ENCODE measurements around the gene KRT82.

Gene KRT82

GRCh38 chr12:52382854-52383253 lies 23.3 kb downstream of the KRT82 start:
- no peak for TF ChIP-seq CTCF (IDR thresholded peaks at IDR 0.05; ENCODE audit: extremely low read depth, missing control alignments)
- no peak for DNase-seq (ENCODE audit: low spot score)

GRCh38 chr12:52381206-52381605 lies 24.9 kb downstream of the KRT82 start:
- no peak for DNase-seq (ENCODE audit: low spot score)
- no peak for TF ChIP-seq CTCF (IDR thresholded peaks at IDR 0.05; ENCODE audit: extremely low read depth, missing control alignments)

GRCh38 chr12:52380271-52380694 lies 25.9 kb downstream of the KRT82 start:
- DNase-seq (ENCODE audit: low spot score) = no peak
- TF ChIP-seq CTCF (IDR thresholded peaks at IDR 0.05; ENCODE audit: extremely low read depth, missing control alignments) = peak; percentile 16

GRCh38 chr12:52379536-52379935 lies 26.6 kb downstream of the KRT82 start:
- TF ChIP-seq CTCF (IDR thresholded peaks at IDR 0.05; ENCODE audit: extremely low read depth, missing control alignments) = no peak
- DNase-seq (ENCODE audit: low spot score) = no peak

GRCh38 chr12:52378091-52378490 lies 28.0 kb downstream of the KRT82 start:
- no peak for DNase-seq (ENCODE audit: low spot score)

GRCh38 chr12:52377266-52377665 lies 28.9 kb downstream of the KRT82 start:
- TF ChIP-seq CTCF (IDR thresholded peaks at IDR 0.05; ENCODE audit: extremely low read depth, missing control alignments) = no peak

More at GRCh38 chr12:52378091-52378490, 28.0 kb downstream of the KRT82 start:
- no peak for TF ChIP-seq CTCF (IDR thresholded peaks at IDR 0.05; ENCODE audit: extremely low read depth, missing control alignments)

GRCh38 chr12:52372216-52373154 lies 33.6 kb downstream of the KRT82 start:
- peak; percentile 85 for DNase-seq (ENCODE audit: low spot score)
- TF ChIP-seq CTCF (IDR thresholded peaks at IDR 0.05; ENCODE audit: extremely low read depth, missing control alignments) = peak; percentile 69

More at GRCh38 chr12:52377266-52377665, 28.9 kb downstream of the KRT82 start:
- DNase-seq (ENCODE audit: low spot score) = no peak
